ENCODE data around the gene NPDC1.

DNA sequence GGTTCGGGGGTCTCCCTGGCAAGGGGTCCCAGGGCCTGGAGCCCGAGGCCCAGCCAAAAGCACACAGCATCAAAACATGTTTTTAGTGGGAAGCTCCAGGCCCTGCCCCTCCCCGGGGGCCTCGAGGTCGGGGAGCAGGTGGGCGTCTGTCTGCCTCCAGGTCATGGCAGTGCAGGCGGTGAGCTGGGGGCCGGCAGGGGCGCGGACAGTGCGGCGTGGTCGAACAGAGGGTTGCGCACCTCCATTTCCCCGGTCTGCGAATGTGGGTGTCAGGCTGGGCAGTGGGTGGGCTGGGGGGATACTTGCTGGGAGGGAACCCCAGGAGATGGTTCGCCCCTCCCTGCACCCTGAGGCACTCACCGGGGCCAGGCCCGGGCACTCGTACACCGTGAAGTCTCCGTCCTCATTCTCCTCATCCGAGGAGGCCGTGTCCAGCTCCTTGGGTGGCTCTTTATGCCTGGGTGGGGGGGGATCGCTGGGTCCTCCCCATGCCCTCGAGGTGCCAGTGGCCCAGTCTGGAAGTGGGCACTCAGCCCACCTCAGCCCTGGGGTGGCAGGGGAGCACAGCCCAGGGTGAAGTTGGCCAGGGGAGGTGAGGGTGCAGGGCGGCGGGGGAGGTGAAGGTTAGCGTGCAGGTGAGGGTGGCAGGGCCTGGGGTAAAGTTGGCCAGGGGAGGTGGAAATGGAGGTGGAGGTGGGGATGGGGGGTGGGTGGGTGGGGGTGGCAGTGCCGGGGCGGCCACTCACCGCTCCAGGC, 6.2 kb downstream of the NPDC1 start:
- TF ChIP-seq CTCF (IDR thresholded peaks at IDR 0.05) (no peak), EZH2 (IDR thresholded peaks at IDR 0.05) (no peak)
